ENCODE data around the gene LTA. TPM values are rescaled to one million over a fixed set of nuclear protein-coding genes. Genes with fewer than 3 reads are reported as not detected.

LTA gene
- polyA plus RNA-seq, 1 donor from 2014 or later = 16.3 TPM

DNA sequence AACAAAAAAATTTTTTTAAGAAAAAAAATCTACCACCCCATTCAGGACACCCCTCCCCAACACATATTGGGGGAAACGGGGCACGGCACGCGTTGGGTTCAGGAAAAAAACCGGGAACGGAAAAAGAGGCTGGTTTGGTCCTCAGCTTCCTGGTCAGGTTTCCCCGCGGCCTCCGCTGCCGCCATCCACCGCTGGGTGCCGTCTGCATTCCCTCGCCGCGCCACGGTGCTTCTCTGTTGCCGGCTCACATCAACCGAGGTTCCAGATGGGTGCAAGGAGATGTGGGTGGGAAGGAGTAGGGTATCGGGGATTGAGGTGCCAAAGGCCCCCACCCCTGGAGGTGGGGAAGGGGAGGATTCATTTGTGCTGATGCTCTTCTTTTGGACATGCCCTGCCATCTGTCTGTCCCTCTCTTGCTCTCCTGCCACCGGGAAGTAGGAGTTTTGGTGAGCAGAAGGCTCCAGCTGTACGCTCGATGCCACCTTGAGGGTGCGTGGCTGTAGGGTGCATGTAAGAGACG lies 37.5 kb upstream of the LTA start:
- H3K27me3 Mint-ChIP-seq = no peaks in the 10 kb centered on the region
- H3K27ac Mint-ChIP-seq = peak overlapping the region in 1 of 3 donors; percentile 57
- H3K4me3 Mint-ChIP-seq = no peak overlapping the region
- peaks cover 2% of the 10 kb centered on the region for H3K36me3 Mint-ChIP-seq
- peaks cover 14 to 24% (median 14%) of the 10 kb centered on the region in 3 donors for H3K4me1 Mint-ChIP-seq
- H3K9me3 Mint-ChIP-seq = no peaks in the 10 kb centered on the region

GRCh38 chr6:31535538-31536324 lies 36.4 kb upstream of the LTA start:
- Mint-ChIP-seq H3K27ac (no peak overlapping the region), H3K9me3 (no peaks in the 10 kb centered on the region), H3K4me1 (peaks cover 21 to 33% (median 24%) of the 10 kb centered on the region in 3 donors), H3K36me3 (peaks cover 2% of the 10 kb centered on the region), H3K27me3 (no peaks in the 10 kb centered on the region), H3K4me3 (peak overlapping the region in 1 of 4 donors; percentile 36)

- Mint-ChIP-seq H3K36me3 (peaks cover 2% of the 10 kb centered on the region), H3K9me3 (no peaks in the 10 kb centered on the region), H3K27ac (peak overlapping the region; percentile 64 to 98 (median 69)), H3K27me3 (no peaks in the 10 kb centered on the region), H3K4me3 (peak overlapping the region; percentile 59 to 100 (median 97)), H3K4me1 (peaks cover 27 to 40% (median 39%) of the 10 kb centered on the region in 3 donors)
Observed at GRCh38 chr6:31538805-31539400, 33.2 kb upstream of the LTA start.

DNA sequence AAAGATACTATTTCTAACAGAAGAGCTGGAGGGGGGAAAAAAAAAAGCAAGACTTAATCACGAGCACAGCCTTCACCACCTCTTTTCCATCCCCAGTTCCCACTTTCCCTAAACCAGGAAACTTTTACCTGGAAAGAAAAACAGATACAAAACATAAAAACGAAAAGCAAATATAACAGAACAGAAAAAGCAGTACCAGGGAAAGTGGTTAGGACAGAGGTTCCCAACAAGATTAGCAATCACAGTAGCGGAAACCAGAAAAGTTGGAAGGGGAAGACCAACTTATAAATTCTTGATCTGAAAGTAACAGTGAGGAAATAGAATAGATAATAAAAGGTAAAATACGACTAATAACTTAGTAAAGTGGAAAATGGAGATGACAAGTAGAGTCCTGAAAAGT lies 31.4 kb upstream of the LTA start:
- no peaks in the 10 kb centered on the region for H3K27me3 Mint-ChIP-seq
- H3K36me3 Mint-ChIP-seq = peaks cover 2% of the 10 kb centered on the region
- H3K4me3 Mint-ChIP-seq = peak overlapping the region; percentile 96 to 100 (median 97)
- H3K27ac Mint-ChIP-seq = peak overlapping the region; percentile 85 to 100 (median 98)
- no peaks in the 10 kb centered on the region for H3K9me3 Mint-ChIP-seq
- H3K4me1 Mint-ChIP-seq = peaks cover 32 to 40% (median 39%) of the 10 kb centered on the region in 3 donors

DNA sequence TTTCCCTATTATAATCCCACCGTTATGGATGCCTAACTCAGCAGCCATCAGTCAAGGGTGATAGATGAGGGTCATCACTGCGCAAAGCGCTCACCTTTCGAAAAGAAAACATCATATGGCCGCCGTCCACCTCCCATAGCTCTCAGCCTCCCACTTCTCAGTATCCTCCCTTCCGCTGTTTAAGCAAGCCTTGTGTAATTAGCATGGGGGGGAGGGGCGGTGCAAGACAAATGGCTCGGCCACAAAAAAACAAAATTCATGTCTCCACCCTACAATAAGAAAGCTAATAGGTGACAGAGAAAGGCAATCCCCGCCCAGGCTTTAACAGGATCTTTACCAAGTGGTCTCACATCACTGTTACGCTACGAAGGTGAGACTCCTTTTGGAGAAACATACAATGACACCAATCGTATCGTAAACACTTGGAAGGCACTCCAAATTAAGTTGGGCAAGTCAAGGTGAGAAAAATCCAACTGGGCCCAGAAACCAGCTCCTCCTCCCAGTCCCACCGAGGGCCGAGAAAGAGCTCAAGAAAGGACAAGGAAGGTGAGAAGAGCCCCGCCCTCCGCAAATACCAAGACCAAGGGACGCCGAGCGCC lies 30.9 kb upstream of the LTA start:
- Mint-ChIP-seq H3K4me1 (peaks cover 34 to 40% (median 35%) of the 10 kb centered on the region in 3 donors), H3K4me3 (peak overlapping the region; percentile 96 to 100 (median 97)), H3K27me3 (no peaks in the 10 kb centered on the region), H3K9me3 (no peaks in the 10 kb centered on the region), H3K27ac (peak overlapping the region; percentile 98 to 100 (median 99)), H3K36me3 (peaks cover 2% of the 10 kb centered on the region)

DNA sequence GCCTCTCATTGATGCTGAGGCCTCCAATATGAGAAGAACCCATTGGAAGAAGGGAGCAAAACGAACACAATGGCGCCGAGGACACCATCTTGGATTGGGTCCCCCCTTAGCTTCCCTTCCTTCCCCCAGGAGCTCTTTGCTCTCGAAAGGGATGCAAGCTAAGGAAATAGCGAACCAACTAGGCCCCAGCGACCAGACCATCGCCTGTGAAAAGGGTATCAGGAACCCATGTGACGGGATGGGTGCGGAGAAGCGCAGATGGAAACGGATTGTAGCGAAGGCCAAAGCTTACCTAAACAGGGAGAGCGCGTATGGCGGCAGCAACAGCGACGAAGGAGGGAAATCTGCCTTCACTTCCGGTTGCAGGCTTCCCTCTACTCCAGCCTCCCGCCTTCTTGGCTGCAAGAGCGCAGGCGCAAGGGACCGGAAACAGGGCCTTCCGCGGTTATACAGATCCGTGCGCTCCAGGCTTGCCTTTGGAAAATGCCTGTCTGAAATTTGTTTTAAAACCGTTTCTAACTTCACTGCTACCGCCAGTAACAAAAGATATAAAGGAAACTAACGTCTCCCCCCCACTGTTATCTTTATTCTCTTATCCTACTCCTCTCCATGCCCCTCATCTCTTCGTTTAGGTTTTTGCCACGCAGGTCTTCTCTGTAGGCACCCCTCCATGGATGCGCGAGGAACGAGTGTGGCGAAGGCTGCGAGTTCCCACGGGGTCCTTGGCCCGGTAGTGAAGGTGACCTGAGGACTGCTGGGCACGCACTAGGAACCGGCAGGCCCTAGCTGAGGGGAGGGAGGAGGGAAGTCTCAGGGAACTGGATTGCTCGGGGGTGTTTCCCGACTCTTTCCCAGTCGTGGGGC lies 30.2 kb upstream of the LTA start, which contains the start of gene DDX39B:
Gene DDX39B (minus strand): TSS at position 346 of the 864 bp plus-strand sequence. CDS start 1,471 bp downstream, outside the sequence.
- Mint-ChIP-seq H3K4me3 (peak within 1 kb of the TSS; percentile 96 to 100 (median 97)), H3K27ac (peak within 1 kb of the TSS; percentile 98 to 100 (median 99)), H3K4me1 (peaks cover 39 to 42% (median 40%) of the 10 kb centered on the region in 3 donors), H3K9me3 (no peaks in the 10 kb centered on the region), H3K27me3 (no peaks in the 10 kb centered on the region), H3K36me3 (peaks cover 2% of the 10 kb centered on the region)

DNA sequence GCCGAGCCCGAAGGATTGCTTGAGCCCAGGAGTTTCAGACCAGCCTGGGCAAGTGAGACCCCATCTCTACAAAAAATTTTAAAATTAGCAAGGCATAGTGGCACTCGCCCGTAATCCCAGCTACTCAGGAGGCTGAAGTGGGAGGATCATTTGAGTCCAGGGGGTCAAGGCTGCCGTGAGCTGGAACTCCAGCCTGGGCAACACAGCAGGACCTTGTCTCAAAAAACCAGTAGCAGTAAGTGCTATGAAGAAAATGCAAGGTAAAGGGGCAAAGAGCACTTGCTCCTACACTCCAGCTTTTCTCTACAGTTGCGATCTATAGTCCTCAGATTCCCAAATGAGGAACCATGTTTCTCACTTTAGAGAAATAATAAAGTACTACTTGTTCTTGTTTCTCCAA lies 28.4 kb upstream of the LTA start:
- no peaks in the 10 kb centered on the region for H3K36me3 Mint-ChIP-seq
- peaks cover 1% of the 10 kb centered on the region for H3K27me3 Mint-ChIP-seq
- H3K4me1 Mint-ChIP-seq = peaks cover 41 to 44% (median 43%) of the 10 kb centered on the region in 3 donors
- no peaks in the 10 kb centered on the region for H3K9me3 Mint-ChIP-seq
- peak overlapping the region in 1 of 4 donors; percentile 98 for H3K4me3 Mint-ChIP-seq
- no peak overlapping the region for H3K27ac Mint-ChIP-seq

DNA sequence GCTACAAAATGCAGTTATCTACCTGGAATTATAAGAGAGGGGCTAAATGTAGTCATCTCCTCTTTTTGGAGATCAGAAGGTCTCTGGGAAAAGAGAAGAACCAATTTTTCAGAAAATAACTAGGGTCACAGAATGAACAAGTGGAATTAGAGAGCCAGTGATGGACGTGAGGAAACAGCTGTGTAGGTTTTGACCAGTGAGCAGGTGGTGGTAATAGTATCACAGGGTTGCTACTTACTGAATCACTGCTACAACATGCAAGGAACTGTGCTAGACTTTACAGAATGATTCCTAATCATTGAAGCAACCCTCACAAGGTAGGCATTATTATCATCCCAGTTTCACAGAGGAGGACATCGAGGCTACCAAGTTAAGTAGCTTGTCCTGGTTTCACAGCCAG lies 27.4 kb upstream of the LTA start:
- Mint-ChIP-seq H3K4me1 (peaks cover 34 to 40% (median 37%) of the 10 kb centered on the region in 3 donors), H3K9me3 (no peaks in the 10 kb centered on the region), H3K4me3 (peak overlapping the region in 3 of 4 donors; percentile 15 to 59 (median 24)), H3K36me3 (no peaks in the 10 kb centered on the region), H3K27me3 (peaks cover 1% of the 10 kb centered on the region), H3K27ac (peak overlapping the region in 1 of 3 donors; percentile 17)

- Mint-ChIP-seq H3K4me3 (peak overlapping the region in 2 of 4 donors; percentile 76 to 92), H3K27me3 (peaks cover 1% of the 10 kb centered on the region), H3K36me3 (no peaks in the 10 kb centered on the region), H3K27ac (peak overlapping the region in 1 of 3 donors; percentile 88), H3K9me3 (no peaks in the 10 kb centered on the region), H3K4me1 (peaks cover 28 to 34% (median 32%) of the 10 kb centered on the region in 3 donors)
Observed at GRCh38 chr6:31545291-31545690, 26.8 kb upstream of the LTA start.

DNA sequence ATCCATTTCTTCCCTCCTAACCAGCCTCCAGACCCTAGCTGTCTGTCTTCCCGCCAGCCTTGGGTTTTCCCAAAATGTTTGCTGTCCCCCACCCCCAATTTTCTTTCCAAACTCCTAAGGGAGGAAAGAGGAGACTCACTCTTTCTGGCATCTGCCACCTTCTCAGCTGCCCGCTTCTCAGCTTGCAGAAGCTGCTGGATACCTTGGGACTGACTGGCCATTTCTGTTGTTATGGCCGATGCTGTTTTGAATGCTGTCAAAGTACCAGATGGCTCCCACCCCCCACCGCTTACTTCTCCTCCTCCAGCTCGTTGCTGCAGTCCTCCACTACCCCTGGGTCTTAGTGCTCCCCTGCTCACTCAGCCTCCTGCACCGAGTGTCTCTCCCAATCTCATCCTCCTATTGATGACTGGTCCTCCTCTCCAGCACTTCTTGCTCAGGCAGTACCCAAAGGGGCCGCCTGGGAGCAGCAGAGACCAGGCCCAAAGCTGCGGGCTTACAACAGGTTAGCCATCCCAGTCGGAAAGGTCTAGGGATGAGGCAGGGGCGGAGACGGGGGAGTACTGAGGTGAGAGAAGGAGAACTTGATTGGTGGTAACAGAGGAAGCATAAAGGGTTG lies 25.6 kb upstream of the LTA start, which contains the start of gene ATP6V1G2:
Gene ATP6V1G2 (minus strand): TSS at position 270 of the 619 bp plus-strand sequence. CDS start 49 bp downstream, at position 221.
- Mint-ChIP-seq H3K27ac (peak within 1 kb of the TSS; percentile 86 to 97 (median 88)), H3K9me3 (no peaks in the 10 kb centered on the region), H3K4me1 (peaks cover 23 to 29% (median 29%) of the 10 kb centered on the region in 3 donors), H3K4me3 (peak within 1 kb of the TSS; percentile 76 to 98 (median 88)), H3K36me3 (no peaks in the 10 kb centered on the region), H3K27me3 (peaks cover 1% of the 10 kb centered on the region)

DNA sequence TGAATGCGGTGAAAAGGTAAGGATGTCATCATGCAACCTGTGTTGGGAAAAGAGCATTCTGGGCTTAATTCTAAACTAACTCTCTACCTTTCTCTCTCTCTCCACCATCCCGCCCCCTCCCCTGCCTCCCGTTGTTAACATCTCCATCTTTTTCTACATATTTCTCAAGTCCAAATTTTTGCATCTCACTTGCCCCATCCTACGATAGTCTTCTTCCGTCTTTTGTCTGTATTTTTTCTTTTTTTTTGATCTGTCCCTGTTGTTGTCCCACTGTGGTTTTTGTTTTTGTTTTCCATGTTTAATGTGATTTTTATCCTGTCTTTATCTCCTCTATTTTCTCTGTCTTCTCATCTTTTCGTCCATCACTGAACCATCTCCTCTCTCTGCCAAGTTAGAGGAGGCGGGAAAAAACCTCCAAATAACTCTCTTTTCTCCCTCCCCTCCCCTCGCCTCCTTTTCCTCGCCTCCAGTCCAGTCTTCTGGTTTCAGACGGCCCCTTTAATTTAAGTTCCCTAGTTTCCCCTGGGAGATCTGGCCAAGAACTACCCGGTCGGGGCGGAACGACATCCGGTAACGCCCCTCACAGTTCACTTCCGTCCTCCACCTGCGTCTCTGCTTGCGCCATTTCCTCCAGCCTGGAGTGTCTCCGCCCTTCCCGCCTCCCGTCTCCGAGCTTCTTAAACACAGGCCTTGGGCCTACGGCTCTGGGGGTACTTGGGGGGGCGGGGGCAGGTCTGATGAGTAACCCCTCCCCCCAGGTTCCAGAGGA lies 24.9 kb upstream of the LTA start, which contains the start of gene NFKBIL1:
Gene NFKBIL1 (plus strand): TSS at position 651 of the 769 bp plus-strand sequence. CDS start 87 bp downstream, at position 738.
- Mint-ChIP-seq H3K36me3 (no peaks in the 10 kb centered on the region), H3K4me1 (peaks cover 19 to 32% (median 30%) of the 10 kb centered on the region in 3 donors), H3K27ac (peak within 1 kb of the TSS; percentile 86 to 97 (median 88)), H3K9me3 (no peaks in the 10 kb centered on the region), H3K4me3 (peak within 1 kb of the TSS; percentile 76 to 98 (median 88)), H3K27me3 (peaks cover 1% of the 10 kb centered on the region)

- Mint-ChIP-seq H3K9me3 (no peaks in the 10 kb centered on the region), H3K4me3 (peak overlapping the region; percentile 76 to 98 (median 88)), H3K27ac (peak overlapping the region; percentile 86 to 97 (median 88)), H3K36me3 (no peaks in the 10 kb centered on the region), H3K27me3 (peaks cover 1% of the 10 kb centered on the region), H3K4me1 (peaks cover 16 to 32% (median 29%) of the 10 kb centered on the region in 3 donors)
Observed at GRCh38 chr6:31547727-31548543, 24.2 kb upstream of the LTA start.

Data from IgD-negative memory B cell (primary cell).